MCF 10A (cell line): ENCODE measurements around the gene CDH15. TPM values are rescaled to one million over a fixed set of nuclear protein-coding genes. Genes with fewer than 3 reads are reported as not detected.

Source experiments
- BruUV-seq: library from RNA; stranded (reverse); fragments of 400-500 nt; replicated peaks from 2 replicates; lab custom pipeline; 2021; lab: Mats Ljungman, UMichigan
- CTCF ChIA-PET: fragments of 300-600 bp; sonication (Branson Sonifier 250); formaldehyde crosslinking; extraction: SDS; loops from one replicate; lab custom pipeline; 2021; ENCODE audit warnings: antibody characterized with exemption, inconsistent platforms; lab: Yijun Ruan, JAX
- POLR2A ChIA-PET: fragments of 300-600, 350-650 bp; sonication (Branson Sonifier 250); formaldehyde crosslinking; extraction: SDS; loops from one replicate; lab custom pipeline; 2020; ENCODE audit warnings: antibody characterized with exemption, inconsistent platforms; lab: Yijun Ruan, JAX
- DNase-seq: peaks from one replicate; pipeline ENCODE4 v3.0.0-alpha.2; 2018; ENCODE audit not compliant: unreplicated experiment
- H3K27ac Mint-ChIP-seq: one replicate; pipeline ENCODE4 v1.8.0; 2022; ENCODE audit warnings: mild to moderate bottlenecking, low read depth, mixed read lengths; ENCODE audit not compliant: unreplicated experiment
- H3K27me3 Mint-ChIP-seq: one replicate; pipeline ENCODE4 v1.8.0; 2022; ENCODE audit warnings: mixed read lengths; ENCODE audit not compliant: insufficient read depth, unreplicated experiment
- H3K36me3 Mint-ChIP-seq: one replicate; pipeline ENCODE4 v1.8.0; 2022; ENCODE audit warnings: mild to moderate bottlenecking, moderate library complexity, mixed read lengths; ENCODE audit not compliant: insufficient read depth, unreplicated experiment
- H3K4me1 Mint-ChIP-seq: one replicate; pipeline ENCODE4 v1.8.0; 2022; ENCODE audit warnings: mixed read lengths; ENCODE audit not compliant: insufficient read depth, unreplicated experiment
- H3K4me3 Mint-ChIP-seq: one replicate; pipeline ENCODE4 v1.8.0; 2022; ENCODE audit warnings: mild to moderate bottlenecking, moderate library complexity, mixed read lengths; ENCODE audit not compliant: unreplicated experiment
- H3K9me3 Mint-ChIP-seq: one replicate; pipeline ENCODE4 v1.8.0; 2022; ENCODE audit warnings: mixed read lengths; ENCODE audit not compliant: unreplicated experiment
- CTCF ChIP-seq: fragments of 200-600 bp; IDR thresholded peaks from one replicate; pipeline ENCODE4 v1.8.0; 2022; ENCODE audit warnings: antibody characterized with exemption, mild to moderate bottlenecking; ENCODE audit not compliant: unreplicated experiment
- intact Hi-C: fragments of 100-400 bp; cut with micrococcal nuclease; formaldehyde crosslinking; loops from 2 replicates; pipeline ENCODE4 v1.14.1; 2022
- total RNA-seq: library from RNA; stranded (reverse); gene quantifications from 2 replicates; pipeline ENCODE4 v1.2.3, GENCODE V29; 2022

Gene CDH15
- total RNA-seq, 1 experiment from 2014 or later: not detected

- H3K36me3 Mint-ChIP-seq: no peaks in the 10 kb centered on the region
- intact Hi-C loops: no loop called here
- H3K27ac Mint-ChIP-seq: no peak overlapping the region
- no peak for TF ChIP-seq CTCF
- no TSS peak for BruUV-seq
- H3K4me1 Mint-ChIP-seq: peaks cover 5% of the 10 kb centered on the region
- ChIA-PET CTCF (interaction anchor here (0.7 kb wide), 1 partner anchor 466 kb away, joined by 3 read pairs; the partner anchor contains the start of genes CTU2 and RNF166), POLR2A (interaction anchor here (1.7 kb wide), 1 partner anchor 361 kb away, joined by 8 read pairs; the partner anchor contains the start of gene APRT)
- no peak for DNase-seq
- no peak overlapping the region for H3K4me3 Mint-ChIP-seq
- H3K9me3 Mint-ChIP-seq: no peaks in the 10 kb centered on the region
- no peaks in the 10 kb centered on the region for H3K27me3 Mint-ChIP-seq
These were observed 1.1 kb downstream of the CDH15 start for GRCh38 chr16:89172528-89173173.

DNA sequence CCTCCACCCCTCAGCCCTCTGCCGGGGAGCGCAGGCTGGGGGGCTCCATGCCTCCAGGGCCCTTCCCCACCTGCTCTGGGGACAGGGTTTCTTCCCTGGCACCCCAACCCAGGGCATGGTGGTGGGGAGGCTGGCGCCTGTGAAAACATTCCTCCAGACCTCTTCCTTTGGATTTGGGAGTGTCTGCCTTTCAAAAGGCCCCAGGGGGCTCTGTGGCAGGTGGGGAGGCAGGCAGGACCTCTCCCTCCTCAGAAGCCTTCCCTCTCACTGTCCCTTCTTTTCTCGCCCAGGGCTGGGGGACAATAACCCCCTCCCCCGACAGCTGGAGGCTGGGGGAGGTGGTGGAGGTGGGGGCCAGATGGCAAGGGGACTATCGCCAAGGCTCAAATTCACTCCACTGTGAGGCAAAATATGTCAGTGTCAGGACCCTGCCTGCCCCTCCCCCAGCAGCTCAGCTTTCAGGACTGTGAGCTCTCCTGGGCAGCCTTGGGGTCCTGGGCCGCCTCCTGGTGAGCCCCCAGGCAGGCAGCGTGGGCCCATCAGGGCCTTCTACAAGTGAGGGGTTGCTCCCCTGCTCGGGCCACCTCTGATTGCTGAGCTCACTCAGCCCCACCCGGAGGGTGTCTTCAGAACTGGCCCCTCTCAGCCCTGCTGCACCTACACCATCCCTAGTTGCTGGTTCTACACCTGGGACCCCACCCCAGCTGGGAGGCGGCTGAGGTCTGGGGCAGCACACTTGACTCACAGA lies 1.8 kb downstream of the CDH15 start:
- TF ChIP-seq CTCF: no peak
- Mint-ChIP-seq H3K9me3 (no peaks in the 10 kb centered on the region), H3K36me3 (no peaks in the 10 kb centered on the region), H3K4me3 (no peak overlapping the region), H3K27me3 (no peaks in the 10 kb centered on the region), H3K27ac (no peak overlapping the region), H3K4me1 (peaks cover 5% of the 10 kb centered on the region)
- ChIA-PET CTCF (interaction anchor here (0.6 to 0.7 kb wide), 2 partner anchors 38 to 137 kb away, joined by 3 to 4 read pairs; no protein-coding TSS in a partner anchor), POLR2A (no interaction called here)
- DNase-seq: no peak
- no TSS peak for BruUV-seq
- intact Hi-C loops: no loop called here

DNA sequence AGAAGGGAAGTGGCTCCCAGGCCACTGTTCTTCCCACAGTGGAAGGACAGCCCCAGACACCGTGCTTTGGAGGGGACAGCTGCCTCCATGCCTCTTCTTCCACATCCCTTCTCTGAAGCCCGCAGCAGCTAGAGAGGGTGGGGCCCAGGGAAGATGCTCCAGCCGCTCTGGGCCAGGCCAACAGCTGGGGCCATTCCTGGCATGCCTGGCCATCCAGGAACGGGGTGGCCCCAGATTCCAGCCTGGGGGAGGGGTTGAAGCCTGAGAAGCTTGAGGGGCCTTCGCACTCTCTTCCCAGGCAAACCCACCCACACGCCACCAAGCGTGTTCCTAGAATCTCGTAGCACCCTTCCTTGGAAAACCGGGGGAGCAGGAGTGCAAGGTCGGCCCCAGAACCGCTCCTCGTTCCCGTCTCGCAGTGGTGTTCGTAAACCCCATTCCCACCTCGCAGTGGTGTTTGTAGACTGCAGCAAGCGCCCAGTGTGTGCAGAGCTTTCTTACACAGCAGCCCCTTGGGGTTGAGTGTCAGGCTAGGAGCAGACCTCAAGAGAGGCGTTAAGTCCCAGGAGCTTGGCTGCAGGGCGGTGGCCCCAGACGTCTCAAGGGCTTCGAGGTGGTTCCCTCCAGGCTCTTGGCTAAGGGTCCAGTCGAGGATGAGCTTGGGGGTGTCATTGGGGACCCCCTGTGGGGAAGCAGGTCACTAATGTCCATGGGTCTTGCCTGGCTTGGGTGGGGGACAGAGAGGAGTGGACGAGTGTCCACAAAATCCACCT lies 2.7 kb downstream of the CDH15 start:
- TF ChIP-seq CTCF: no peak
- POLR2A ChIA-PET: no interaction called here

DNA sequence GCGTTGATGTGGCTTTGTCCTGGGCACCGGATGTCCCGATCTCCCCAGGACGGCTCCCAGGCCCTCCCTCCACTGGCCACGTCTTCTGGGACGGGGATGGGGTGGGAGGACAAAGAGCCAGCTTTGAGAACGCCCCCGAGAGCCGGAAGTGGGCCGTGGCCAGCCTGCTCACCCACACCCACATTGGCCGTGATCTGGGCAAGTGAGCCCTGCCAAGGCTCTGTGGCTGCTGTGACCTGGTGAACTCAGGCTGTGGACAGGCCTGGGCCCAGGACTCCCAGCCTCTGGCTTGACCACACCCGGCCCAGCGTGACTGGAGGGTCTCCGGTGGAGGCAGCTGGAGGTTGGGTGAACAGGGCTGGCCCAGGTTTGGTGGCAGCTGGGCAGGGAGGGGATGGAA lies 3.3 kb downstream of the CDH15 start:
- Mint-ChIP-seq H3K9me3 (no peaks in the 10 kb centered on the region), H3K36me3 (no peaks in the 10 kb centered on the region), H3K27ac (no peak overlapping the region), H3K4me1 (peaks cover 5% of the 10 kb centered on the region), H3K27me3 (no peaks in the 10 kb centered on the region), H3K4me3 (no peak overlapping the region)
- no peak for TF ChIP-seq CTCF
- no peak for DNase-seq
- intact Hi-C loops: no loop called here
- BruUV-seq: no TSS peak
- ChIA-PET POLR2A (no interaction called here), CTCF (interaction anchor here (0.5 to 0.7 kb wide), 2 partner anchors 434 to 454 kb away, joined by 3 read pairs; no protein-coding TSS in a partner anchor)

More for the DNA sequence above, 2.7 kb downstream of the CDH15 start:
- Mint-ChIP-seq H3K9me3 (no peaks in the 10 kb centered on the region), H3K4me1 (peaks cover 5% of the 10 kb centered on the region), H3K36me3 (no peaks in the 10 kb centered on the region), H3K27me3 (no peaks in the 10 kb centered on the region), H3K27ac (no peak overlapping the region), H3K4me3 (no peak overlapping the region)
- no TSS peak for BruUV-seq
- no peak for DNase-seq
- intact Hi-C loops: no loop called here
- CTCF ChIA-PET: interaction anchor here (0.5 to 0.7 kb wide), 4 partner anchors 136 to 566 kb away, joined by 3 to 5 read pairs (median 4); no protein-coding TSS in a partner anchor
